Measurements from ENCODE around the gene CRIM1. TPM values are rescaled to one million over a fixed set of nuclear protein-coding genes. Genes with fewer than 3 reads are reported as not detected.

CRIM1 gene
- total RNA-seq, 1 donor from 2014 or later = 158 TPM

GRCh38 chr2:36534275-36534799 is 178.8 kb downstream of the CRIM1 start:
- H3K27ac ChIP-seq = no peak overlapping the region
- no peak for ATAC-seq
- intact Hi-C loops (cut with DNase I) = loop anchor here (10.0 kb wide), 1 partner anchor 130 kb away; no protein-coding TSS in a partner anchor
- H3K27me3 ChIP-seq = no peaks in the 10 kb centered on the region
- no peak for DNase-seq
- H3K4me1 ChIP-seq = no peaks in the 10 kb centered on the region
- no peak for TF ChIP-seq CTCF (IDR thresholded peaks at IDR 0.05)
- peaks cover 61% of the 10 kb centered on the region for H3K36me3 ChIP-seq
- H3K4me3 ChIP-seq = no peak overlapping the region
- no peaks in the 10 kb centered on the region for H3K9me3 ChIP-seq

- Histone ChIP-seq H3K27ac (no peak overlapping the region), H3K4me1 (no peaks in the 10 kb centered on the region), H3K36me3 (peaks cover 61% of the 10 kb centered on the region), H3K27me3 (no peaks in the 10 kb centered on the region), H3K4me3 (no peak overlapping the region), H3K9me3 (no peaks in the 10 kb centered on the region)
- intact Hi-C loops (cut with DNase I) = loop anchor here (10.0 kb wide), 1 partner anchor 130 kb away; no protein-coding TSS in a partner anchor
- DNase-seq = no peak
- no peak for ATAC-seq
- TF ChIP-seq CTCF (IDR thresholded peaks at IDR 0.05) = no peak
Measured at GRCh38 chr2:36535099-36535498, 179.5 kb downstream of the CRIM1 start.

GRCh38 chr2:36536776-36537175 is 181.2 kb downstream of the CRIM1 start:
- DNase-seq = no peak
- Histone ChIP-seq H3K4me1 (no peaks in the 10 kb centered on the region), H3K27ac (no peak overlapping the region), H3K9me3 (no peaks in the 10 kb centered on the region), H3K27me3 (no peaks in the 10 kb centered on the region), H3K4me3 (no peak overlapping the region), H3K36me3 (peaks cover 56% of the 10 kb centered on the region)
- no peak for TF ChIP-seq CTCF (IDR thresholded peaks at IDR 0.05)
- ATAC-seq = no peak
- intact Hi-C loops (cut with DNase I) = loop anchor here (10.0 kb wide), 1 partner anchor 128 kb away; no protein-coding TSS in a partner anchor

GRCh38 chr2:36538335-36538734 is 182.8 kb downstream of the CRIM1 start:
- H3K27me3 ChIP-seq = no peaks in the 10 kb centered on the region
- DNase-seq (no peak), ATAC-seq (peak; percentile 34)
- H3K4me3 ChIP-seq = no peak overlapping the region
- TF ChIP-seq CTCF (IDR thresholded peaks at IDR 0.05) = no peak
- H3K36me3 ChIP-seq = peaks cover 59% of the 10 kb centered on the region
- no peaks in the 10 kb centered on the region for H3K4me1 ChIP-seq
- H3K9me3 ChIP-seq = no peaks in the 10 kb centered on the region
- intact Hi-C loops (cut with DNase I) = loop anchor here (10.0 kb wide), 1 partner anchor 126 kb away; no protein-coding TSS in a partner anchor
- H3K27ac ChIP-seq = no peak overlapping the region

- H3K4me3 ChIP-seq = no peak overlapping the region
- no peaks in the 10 kb centered on the region for H3K4me1 ChIP-seq
- no peaks in the 10 kb centered on the region for H3K9me3 ChIP-seq
- DNase-seq = no peak
- H3K27me3 ChIP-seq = no peaks in the 10 kb centered on the region
- H3K27ac ChIP-seq = no peak overlapping the region
- no peak for ATAC-seq
- TF ChIP-seq CTCF (IDR thresholded peaks at IDR 0.05) = no peak
- peaks cover 72% of the 10 kb centered on the region for H3K36me3 ChIP-seq
- intact Hi-C loops (cut with DNase I) = loop anchor here (10.0 kb wide), 1 partner anchor 125 kb away; no protein-coding TSS in a partner anchor
Measured at GRCh38 chr2:36539631-36540030, 184.1 kb downstream of the CRIM1 start.
